SU-DHL-6 (cell line): Measurements from ENCODE around the gene EHBP1L1.

Source experiments
- CTCF ChIP-seq: fragments of 200-600 bp; sonication (generic); IDR thresholded peaks from one replicate; pipeline ENCODE4 v1.5.1; 2017; ENCODE audit warnings: antibody characterized with exemption, mild to moderate bottlenecking, low read length, moderate library complexity; ENCODE audit not compliant: insufficient read depth, poor library complexity, severe bottlenecking
- EZH2phosphoT487 ChIP-seq: fragments of 200-600 bp; sonication (generic), shearing (Covaris generic); conservative IDR thresholded peaks from 2 replicates; pipeline ENCODE4 v1.6.1; 2018; ENCODE audit warnings: mild to moderate bottlenecking, antibody characterized with exemption, low read length, moderate library complexity, mixed read lengths

DNA sequence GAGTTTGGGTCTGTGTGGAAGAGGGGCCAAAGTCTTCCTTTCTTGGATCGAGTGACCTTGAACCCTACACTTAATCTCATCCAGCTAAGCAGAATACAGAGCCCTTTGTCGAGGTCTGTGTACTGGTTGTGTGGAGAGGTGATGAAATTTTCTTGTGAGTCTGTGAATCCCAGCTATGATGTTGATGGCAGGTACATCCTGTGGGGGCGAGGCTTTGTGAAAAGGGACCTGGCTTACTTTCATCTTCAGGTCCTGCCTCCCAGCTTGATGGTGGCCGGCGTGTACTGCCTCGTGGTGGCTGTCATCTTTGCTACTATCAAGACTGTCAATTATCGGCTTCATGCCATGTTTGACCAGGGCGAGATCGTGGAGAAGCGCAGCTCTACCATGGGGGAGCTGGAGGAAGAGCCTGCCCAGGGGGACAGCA is 40.7 kb downstream of the EHBP1L1 start:
- TF ChIP-seq CTCF (no peak), EZH2phosphoT487 (no peak)
